GM12878 (cell line): ENCODE results near the gene TRABD2A. TPM values are rescaled to one million over a fixed set of nuclear protein-coding genes. Genes with fewer than 3 reads are reported as not detected.

ENCODE experiments used
- ATAC-seq: fragments of 200-7000 bp; cut with Tn5 transposase; 3 replicates; pipeline ENCODE4 v1.9.1; 2020; ENCODE audit warnings: mild to moderate bottlenecking, moderate library complexity
- BruUV-seq: library from RNA; stranded (reverse); fragments of 400-500 nt; replicated peaks from 2 replicates; lab custom pipeline; 2021; lab: Mats Ljungman, UMichigan
- CTCF ChIA-PET: fragments of 300-600 bp; sonication (Branson Sonifier 250); formaldehyde crosslinking; extraction: SDS; loops from one replicate; lab custom pipeline; 2021; ENCODE audit warnings: inconsistent platforms; lab: Yijun Ruan, JAX
- POLR2A ChIA-PET: fragments of 350-600 bp; formaldehyde crosslinking; extraction: SDS; loops from one replicate; lab custom pipeline; 2021; ENCODE audit warnings: inconsistent platforms; lab: Charles Lee
- RAD21 ChIA-PET: fragments of 300-600 bp; sonication (Branson Sonifier 250); formaldehyde crosslinking; loops from one replicate; lab custom pipeline; 2023; ENCODE audit warnings: antibody characterized with exemption; ENCODE audit not compliant: unreplicated experiment; lab: Charles Lee
- SMC1A ChIA-PET: fragments of 300-600 bp; sonication (Branson Sonifier 250); formaldehyde crosslinking; loops from one replicate; lab custom pipeline; 2023; ENCODE audit not compliant: unreplicated experiment, uncharacterized antibody; lab: Charles Lee
- DNase-seq: peaks from one replicate; pipeline ENCODE4 v3.0.0-alpha.2; 2011; ENCODE audit warnings: low read depth, low spot score
- FAIRE-seq: peaks from 3 replicates; lab custom pipeline; 2011; peaks lifted over from hg19 to GRCh38; lab: Jason Lieb, UNC
- H2AFZ ChIP-seq: 2 replicates; pipeline ENCODE4 v1.6.0; 2011; ENCODE audit warnings: low read depth, low read length, control low read depth; ENCODE audit not compliant: control insufficient read depth
- H3K27ac ChIP-seq: 2 replicates; pipeline ENCODE4 v1.5.1; 2011; ENCODE audit warnings: control low read depth; ENCODE audit not compliant: control insufficient read depth, insufficient read depth
- H3K27me3 ChIP-seq, 2 experiments: replicated peaks in 1 of 2; 2 replicates each; pipeline versions ENCODE4 v1.6.0 to v1.6.1; 2011; ENCODE audit warnings: low read length in 1 of 2; ENCODE audit not compliant: control insufficient read depth in 2 of 2, insufficient read depth in 2 of 2
- H3K36me3 ChIP-seq, 2 experiments: 2 replicates each; pipeline ENCODE4 v1.5.1; 2011; ENCODE audit warnings: low read length in 1 of 2; ENCODE audit not compliant: control insufficient read depth in 2 of 2, insufficient read depth in 2 of 2
- H3K4me1 ChIP-seq: 2 replicates; pipeline ENCODE4 v1.6.1; 2011; ENCODE audit warnings: mild to moderate bottlenecking, low read length, moderate library complexity, mixed read lengths; ENCODE audit not compliant: control insufficient read depth, insufficient read depth
- H3K4me2 ChIP-seq: 2 replicates; pipeline ENCODE4 v1.6.0; 2011; ENCODE audit warnings: control low read depth; ENCODE audit not compliant: control insufficient read depth, insufficient read depth
- H3K4me3 ChIP-seq: fragments of 200-600 bp; sonication (generic); 2 replicates; pipeline ENCODE4 v1.5.1; 2016
- H3K79me2 ChIP-seq: 2 replicates; pipeline ENCODE4 v1.6.0; 2011; ENCODE audit warnings: low read length; ENCODE audit not compliant: control insufficient read depth, insufficient read depth
- H3K9ac ChIP-seq: 2 replicates; pipeline ENCODE4 v1.8.0; 2011; ENCODE audit warnings: low read length, control low read depth, mixed read lengths; ENCODE audit not compliant: control insufficient read depth, insufficient read depth
- H3K9me3 ChIP-seq: replicated peaks from 3 replicates; pipeline ENCODE4 v1.5.1; 2011; ENCODE audit warnings: mild to moderate bottlenecking, low read length; ENCODE audit not compliant: control insufficient read depth, insufficient read depth
- H4K20me1 ChIP-seq: 2 replicates; pipeline ENCODE4 v1.6.0; 2011; ENCODE audit not compliant: control insufficient read depth, insufficient read depth
- ATF7 ChIP-seq: fragments of 450-650 bp; IDR thresholded peaks from 2 replicates; pipeline ENCODE4 v1.6.1; 2016; ENCODE audit warnings: low read depth, mild to moderate bottlenecking
- CBFB ChIP-seq: IDR thresholded peaks from 2 replicates; pipeline ENCODE4 v1.6.1; 2016; ENCODE audit warnings: antibody characterized with exemption, low read depth
- DPF2 ChIP-seq: fragments of 450-650 bp; IDR thresholded peaks from 2 replicates; pipeline ENCODE4 v1.6.1; 2017; ENCODE audit warnings: mild to moderate bottlenecking
- EED ChIP-seq: sonication (generic); IDR thresholded peaks from 2 replicates; pipeline ENCODE4 v1.6.1; 2016; ENCODE audit warnings: antibody characterized with exemption, low read depth
- EP300 ChIP-seq, 2 experiments: fragments of 150-350 bp in 1 of 2; IDR thresholded peaks; 2 replicates each; pipeline ENCODE4 v1.6.1; 2011 to 2012; ENCODE audit warnings: low read depth in 2 of 2, low read length in 2 of 2, borderline replicate concordance in 1 of 2, improper control_type of control experiment in 1 of 2, inconsistent platforms in 1 of 2; ENCODE audit not compliant: control insufficient read depth in 1 of 2
- FOS ChIP-seq: IDR thresholded peaks from 3 replicates; pipeline ENCODE4 v1.6.1; 2011; ENCODE audit warnings: borderline replicate concordance; ENCODE audit not compliant: insufficient read length; ENCODE audit errors: extremely low read depth
- GATAD2B ChIP-seq: fragments of 450-650 bp; conservative IDR thresholded peaks from 2 replicates; pipeline ENCODE4 v1.6.1; 2017; ENCODE audit warnings: low read depth, mild to moderate bottlenecking, moderate library complexity
- MEF2B ChIP-seq: fragments of 450-650 bp; IDR thresholded peaks from 2 replicates; pipeline ENCODE4 v1.6.1; 2018; ENCODE audit warnings: mild to moderate bottlenecking, moderate library complexity; ENCODE audit not compliant: partially characterized antibody, poor library complexity, severe bottlenecking
- MTA2 ChIP-seq: fragments of 450-650 bp; IDR thresholded peaks from 2 replicates; pipeline ENCODE4 v1.6.1; 2016; ENCODE audit warnings: low read depth, mild to moderate bottlenecking, moderate library complexity
- NFYA ChIP-seq: IDR thresholded peaks from 2 replicates; pipeline ENCODE4 v1.6.1; 2011; ENCODE audit warnings: low read depth, mild to moderate bottlenecking, low read length, improper control_type of control experiment, borderline replicate concordance
- NKRF ChIP-seq: fragments of 450-650 bp; conservative IDR thresholded peaks from 2 replicates; pipeline ENCODE4 v1.6.1; 2017; ENCODE audit warnings: mild to moderate bottlenecking, moderate library complexity
- POU2F2 ChIP-seq: IDR thresholded peaks from 3 replicates; pipeline ENCODE4 v1.6.1; 2011; ENCODE audit warnings: low read depth, mild to moderate bottlenecking, low read length, borderline replicate concordance
- RELB ChIP-seq: fragments of 450-650 bp; IDR thresholded peaks from 2 replicates; pipeline ENCODE4 v1.6.1; 2017; ENCODE audit warnings: low read depth, mild to moderate bottlenecking, moderate library complexity
- RUNX3 ChIP-seq: IDR thresholded peaks from 2 replicates; pipeline ENCODE4 v1.6.1; 2012; ENCODE audit warnings: low read length, inconsistent platforms
- ZNF622 ChIP-seq: fragments of 450-650 bp; IDR thresholded peaks from 2 replicates; pipeline ENCODE4 v1.6.1; 2017; ENCODE audit warnings: mild to moderate bottlenecking, inconsistent platforms
- WGBS: methylation state at CpG from one replicate; pipeline ENCODE4 v1.1.6; 2016; ENCODE audit warnings: low lambda C conversion rate; ENCODE audit not compliant: insufficient replicate concordance, insufficient coverage; ENCODE audit errors: missing lambda C conversion rate; 5-methylcytosine and 5-hydroxymethylcytosine counted together
- in situ Hi-C: fragments of 300-500 bp; cut with MboI; formaldehyde crosslinking; loops from 9 replicates; pipeline ENCODE4 v1.14.3; 2018; ENCODE audit warnings: mixed read lengths
- intact Hi-C: fragments of 100-400 bp; cut with micrococcal nuclease; formaldehyde crosslinking; loops from one replicate; pipeline ENCODE4 v1.14.2; 2022; ENCODE audit not compliant: unreplicated experiment
- polyA plus RNA-seq, 11 experiments: library from polyadenylated mRNA; depleted of rRNA in 4 of 11; unstranded in 6 of 11; stranded (reverse) in 5 of 11; fragments of >200 nt; fragmentation: Nextera tagmentation in 4 of 11; fragmentation: Illumina TruSeq in 1 of 11; extraction: Ambion mirVana in 4 of 11; extraction: Trizol in 1 of 11; gene quantifications; 1 replicate in 1 of 11; 2 replicates in 10 of 11; pipeline versions ENCODE4 v1.2.1 to v1.2.3, GENCODE V29; 2011 to 2016; ENCODE audit warnings: inconsistent platforms in 2 of 11, missing spikeins in 2 of 11, low read depth in 1 of 11
- total RNA-seq, 4 experiments: library from RNA; depleted of rRNA in 3 of 4; stranded (reverse); fragments of >200 nt in 3 of 4; fragmentation: Illumina TruSeq in 1 of 4; extraction: Trizol in 1 of 4; gene quantifications; 2 replicates each; pipeline versions ENCODE4 v1.2.1 to v1.2.3, GENCODE V29; 2013 to 2021
- TF ChIP-seq, protein P1 (sequence below): IDR thresholded peaks from 2 replicates; pipeline ENCODE4 v1.6.1; 2012; ENCODE audit warnings: low read depth, low read length, improper control_type of control experiment

The TRABD2A gene
- total and polyA plus RNA-seq, 10 of the 15 experiments (the other 5 are each of a cell fraction or from before 2014, with no cell fraction given) = 1.4 to 7.6 (median 4.1) TPM

- DNase-seq (peak; percentile 87), FAIRE-seq (no peak), ATAC-seq (peak; percentile 59)
- Histone ChIP-seq H2AFZ (peak overlapping the region; percentile 68), H3K9me3 (no peaks in the 10 kb centered on the region), H3K27me3 (no peaks in the 10 kb centered on the region), H3K4me3 (peak overlapping the region; percentile 18), H3K27ac (peak overlapping the region; percentile 82), H3K9ac (peak overlapping the region; percentile 65), H3K4me2 (peak overlapping the region; percentile 93), H3K4me1 (peaks cover 32% of the 10 kb centered on the region), H3K79me2 (peaks cover 18% of the 10 kb centered on the region), H4K20me1 (no peaks in the 10 kb centered on the region), H3K36me3 (no peaks in the 10 kb centered on the region)
- intact Hi-C loops = loop anchor here (1.0 to 5.0 kb wide), 5 partner anchors 42 to 429 kb away; no protein-coding TSS in a partner anchor
- ChIA-PET CTCF (interaction anchor here (0.7 to 4.8 kb wide), 42 partner anchors 8 to 632 kb away, joined by 3 to 275 read pairs (median 8); partner anchors contain the start of genes KCMF1 and TRABD2A), POLR2A (interaction anchor here (1.0 to 3.9 kb wide), 10 partner anchors 12 to 96 kb away, joined by 3 to 49 read pairs (median 6); partner anchors contain the start of genes TMSB10 and TRABD2A), SMC1A (interaction anchor here (0.7 to 7.9 kb wide), 23 partner anchors 18 to 432 kb away, joined by 3 to 176 read pairs (median 11); partner anchors contain the start of genes KCMF1, TMSB10 and TRABD2A), RAD21 (interaction anchor here (1.0 to 4.5 kb wide), 22 partner anchors 15 to 432 kb away, joined by 3 to 141 read pairs (median 14); partner anchors contain the start of genes KCMF1, TMSB10 and TRABD2A)
- in situ Hi-C loops = loop anchor here (5.0 to 25.0 kb wide), 4 partner anchors 88 to 1513 kb away; partner anchors contain the start of gene KDM3A
- WGBS = 8% methylated on average over 9 of the region's 9 CpGs
- BruUV-seq = TSS peak; percentile 90
- TF ChIP-seq MTA2 = peak; percentile 28; the same call in 1 of the 2 replicates
- TF ChIP-seq ZNF622 = no peak
- peak in 1 of 2 experiments; percentile 18; a peak in 1 of 4 replicates for TF ChIP-seq EP300 (IDR thresholded peaks at IDR 0.05; ENCODE audit: borderline replicate concordance in 1 of 2, control insufficient read depth in 1 of 2, low read depth in 2 of 2, low read length in 2 of 2)
- TF ChIP-seq EED = peak; percentile 64; the same call in 1 of the 2 replicates
- peak; percentile 41; the same call in 1 of the 2 replicates for TF ChIP-seq ATF7
- TF ChIP-seq, protein P1, sequence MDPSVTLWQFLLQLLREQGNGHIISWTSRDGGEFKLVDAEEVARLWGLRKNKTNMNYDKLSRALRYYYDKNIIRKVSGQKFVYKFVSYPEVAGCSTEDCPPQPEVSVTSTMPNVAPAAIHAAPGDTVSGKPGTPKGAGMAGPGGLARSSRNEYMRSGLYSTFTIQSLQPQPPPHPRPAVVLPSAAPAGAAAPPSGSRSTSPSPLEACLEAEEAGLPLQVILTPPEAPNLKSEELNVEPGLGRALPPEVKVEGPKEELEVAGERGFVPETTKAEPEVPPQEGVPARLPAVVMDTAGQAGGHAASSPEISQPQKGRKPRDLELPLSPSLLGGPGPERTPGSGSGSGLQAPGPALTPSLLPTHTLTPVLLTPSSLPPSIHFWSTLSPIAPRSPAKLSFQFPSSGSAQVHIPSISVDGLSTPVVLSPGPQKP = no peak
- TF ChIP-seq FOS = peak; percentile 42
- 0 out of 2 replicates have a peak, but pooled peaks have one; percentile 40 for TF ChIP-seq DPF2
- TF ChIP-seq MEF2B = peak; percentile 47
- TF ChIP-seq CBFB = 0 out of 2 replicates have a peak, but pooled peaks have one; percentile 31
- TF ChIP-seq NFYA = peak; percentile 35; the same call in 1 of the 2 replicates
- 0 out of 2 replicates have a peak, but pooled peaks have one; percentile 13 for TF ChIP-seq NKRF
- TF ChIP-seq GATAD2B = 0 out of 2 replicates have a peak, but pooled peaks have one; percentile 36
- no peak for TF ChIP-seq RUNX3
- peak; percentile 76; the same call in 1 of the 3 replicates for TF ChIP-seq POU2F2
- peak; percentile 78; the same call in 1 of the 2 replicates for TF ChIP-seq RELB
Measured at GRCh38 chr2:84924173-84925106, 43.6 kb upstream of the TRABD2A start.
